Measurements from ENCODE around the gene FDX1.

Gene FDX1

GRCh38 chr11:110512026-110512425 is 82.3 kb downstream of the FDX1 start:
- Histone ChIP-seq H2AFZ (ENCODE audit: low read depth, low read length) (no peak overlapping the region), H3K4me2 (ENCODE audit: low read length) (no peak overlapping the region), H3K79me2 (ENCODE audit: low read length) (no peaks in the 10 kb centered on the region), H3K9ac (ENCODE audit: low read length) (no peak overlapping the region), H3K4me1 (ENCODE audit: low read length) (no peaks in the 10 kb centered on the region), H3K36me3 (replicated peaks; ENCODE audit: low read depth, low read length) (no peaks in the 10 kb centered on the region), H3K27me3 (ENCODE audit: low read depth, low read length) (peaks cover 10% of the 10 kb centered on the region), H3K27ac (ENCODE audit: low read length) (no peak overlapping the region), H3K9me3 (ENCODE audit: insufficient read depth, low read length) (no peaks in the 10 kb centered on the region), H4K20me1 (ENCODE audit: insufficient read depth, low read length) (no peaks in the 10 kb centered on the region), H3K4me3 (ENCODE audit: low read length) (no peak overlapping the region)
- no peak for TF ChIP-seq CTCF (IDR thresholded peaks at IDR 0.05; ENCODE audit: low read depth, low read length)
- no peak for TF ChIP-seq EZH2phosphoT487 (IDR thresholded peaks at IDR 0.05; ENCODE audit: low read depth)

- peaks cover 10% of the 10 kb centered on the region for H3K27me3 ChIP-seq (ENCODE audit: low read depth, low read length)
- no peak overlapping the region for H3K4me2 ChIP-seq (ENCODE audit: low read length)
- H3K9me3 ChIP-seq (ENCODE audit: insufficient read depth, low read length): no peaks in the 10 kb centered on the region
- H3K4me1 ChIP-seq (ENCODE audit: low read length): no peaks in the 10 kb centered on the region
- no peak overlapping the region for H2AFZ ChIP-seq (ENCODE audit: low read depth, low read length)
- no peak overlapping the region for H3K27ac ChIP-seq (ENCODE audit: low read length)
- no peak overlapping the region for H3K4me3 ChIP-seq (ENCODE audit: low read length)
- TF ChIP-seq EZH2phosphoT487 (IDR thresholded peaks at IDR 0.05; ENCODE audit: low read depth) (no peak), CTCF (IDR thresholded peaks at IDR 0.05; ENCODE audit: low read depth, low read length) (no peak)
- H3K36me3 ChIP-seq (replicated peaks; ENCODE audit: low read depth, low read length): no peaks in the 10 kb centered on the region
- no peaks in the 10 kb centered on the region for H3K79me2 ChIP-seq (ENCODE audit: low read length)
- H3K9ac ChIP-seq (ENCODE audit: low read length): no peak overlapping the region
- no peaks in the 10 kb centered on the region for H4K20me1 ChIP-seq (ENCODE audit: insufficient read depth, low read length)
Observed at GRCh38 chr11:110513259-110513801, 83.6 kb downstream of the FDX1 start.

- H3K79me2 ChIP-seq (ENCODE audit: low read length): no peaks in the 10 kb centered on the region
- H3K4me3 ChIP-seq (ENCODE audit: low read length): no peak overlapping the region
- no peaks in the 10 kb centered on the region for H3K36me3 ChIP-seq (replicated peaks; ENCODE audit: low read depth, low read length)
- TF ChIP-seq EZH2phosphoT487 (IDR thresholded peaks at IDR 0.05; ENCODE audit: low read depth): no peak
- TF ChIP-seq CTCF (IDR thresholded peaks at IDR 0.05; ENCODE audit: low read depth, low read length): no peak
- peaks cover 7% of the 10 kb centered on the region for H3K27me3 ChIP-seq (ENCODE audit: low read depth, low read length)
- H3K9me3 ChIP-seq (ENCODE audit: insufficient read depth, low read length): no peaks in the 10 kb centered on the region
- no peaks in the 10 kb centered on the region for H3K4me1 ChIP-seq (ENCODE audit: low read length)
- H4K20me1 ChIP-seq (ENCODE audit: insufficient read depth, low read length): no peaks in the 10 kb centered on the region
- H3K4me2 ChIP-seq (ENCODE audit: low read length): no peak overlapping the region
- no peak overlapping the region for H3K9ac ChIP-seq (ENCODE audit: low read length)
- H3K27ac ChIP-seq (ENCODE audit: low read length): no peak overlapping the region
- no peak overlapping the region for H2AFZ ChIP-seq (ENCODE audit: low read depth, low read length)
Observed at GRCh38 chr11:110513846-110514437, 84.2 kb downstream of the FDX1 start.

Data from OCI-LY3 (cell line).